Measurements from ENCODE around the gene OTOG. TPM values are rescaled to one million over a fixed set of nuclear protein-coding genes. Genes with fewer than 3 reads are reported as not detected.

Gene OTOG
- total and polyA plus RNA-seq, 2 of the 8 experiments (the other 6 are each of a cell fraction or from before 2014, with no cell fraction given) = 0.41 to 1.5 TPM

GRCh38 chr11:17526931-17527627, 20.0 kb upstream of the OTOG start:
- Histone ChIP-seq H4K20me1 (replicated peaks in 1 of 2; ENCODE audit: control insufficient read depth in 1 of 2, insufficient read depth in 2 of 2, low read length in 2 of 2) (peaks cover 0 to 2% of the 10 kb centered on the region in 2 experiments), H3K4me1 (replicated peaks in 1 of 4; ENCODE audit: control insufficient read depth in 3 of 4, insufficient read depth in 4 of 4, low read length in 3 of 4) (peaks cover 0 to 3% (median 0%) of the 10 kb centered on the region in 4 experiments; a peak in 3 of 7 replicates), H3K4me2 (ENCODE audit: insufficient read depth in 1 of 2, low read depth in 2 of 2, low read length in 2 of 2) (no peak overlapping the region), H4K91ac (replicated peaks; ENCODE audit: insufficient read length, low read length) (no peak overlapping the region), H4K8ac (ENCODE audit: extremely low read depth, insufficient read depth, low read length) (no peak overlapping the region), H3K18ac (ENCODE audit: extremely low read depth, low read length) (no peak overlapping the region), H3K79me1 (ENCODE audit: low read depth, low read length) (no peaks in the 10 kb centered on the region), H3K4ac (replicated peaks; ENCODE audit: insufficient read length, low read depth, low read length) (no peak overlapping the region), H3K27me3 (replicated peaks in 1 of 4; ENCODE audit: control insufficient read depth in 3 of 4, extremely low read depth in 1 of 4, insufficient read depth in 3 of 4, low read length in 3 of 4) (no peaks in the 10 kb centered on the region), H3K9ac (replicated peaks in 1 of 4; ENCODE audit: extremely low read depth in 1 of 4, low read depth in 3 of 4, low read length in 3 of 4) (no peak overlapping the region), H3K23me2 (ENCODE audit: low read depth, low read length) (no peaks in the 10 kb centered on the region), H3K27ac (ENCODE audit: low read depth, low read length) (no peak overlapping the region), H3K79me2 (ENCODE audit: control insufficient read depth in 1 of 2, insufficient read depth in 2 of 2, low read length in 2 of 2) (no peaks in the 10 kb centered on the region), H3K4me3 (ENCODE audit: extremely low read depth in 1 of 4, insufficient read depth in 2 of 4, low read depth in 3 of 4, low read length in 4 of 4) (no peak overlapping the region), H2BK120ac (replicated peaks; ENCODE audit: low read depth, low read length) (no peak overlapping the region), H3K36me3 (ENCODE audit: control insufficient read depth in 2 of 4, insufficient read depth in 4 of 4, low read length in 3 of 4) (no peaks in the 10 kb centered on the region), H3K14ac (ENCODE audit: insufficient read length) (no peak overlapping the region), H3K9me3 (ENCODE audit: insufficient read depth in 2 of 2, low read depth in 1 of 2, low read length in 1 of 2) (no peaks in the 10 kb centered on the region), H2BK5ac (ENCODE audit: low read depth, low read length) (no peak overlapping the region), H3K56ac (replicated peaks; ENCODE audit: insufficient read length, low read depth, low read length) (no peak overlapping the region), H4K5ac (ENCODE audit: insufficient read length, low read depth, low read length) (no peak overlapping the region), H3K23ac (ENCODE audit: insufficient read length) (no peak overlapping the region), H2BK20ac (ENCODE audit: low read length) (no peak overlapping the region), H2BK12ac (ENCODE audit: low read depth, low read length) (0 out of 2 replicates have a peak overlapping the region, but pooled peaks have one; percentile 17), H2AK5ac (ENCODE audit: low read depth, low read length) (no peak overlapping the region), H2AFZ (ENCODE audit: low read length) (no peak overlapping the region; the same call in 1 of the 2 replicates), H2BK15ac (ENCODE audit: low read length) (peak overlapping the region; percentile 72; the same call in 1 of the 2 replicates)
- ChIA-PET CTCF (ENCODE audit: partially characterized antibody) (interaction anchor here (0.8 to 44.8 kb wide), 29 partner anchors 11 to 306 kb away, joined by 3 to 1414 read pairs (median 8); partner anchors contain the start of genes ABCC8, KCNJ11 and OTOG), POLR2A (ENCODE audit: partially characterized antibody) (interaction anchor here (0.7 to 1.2 kb wide), 4 partner anchors 8 to 143 kb away, joined by 3 to 5 read pairs (median 3); no protein-coding TSS in a partner anchor)
- FAIRE-seq = no peak
- WGBS, 2 experiments (ENCODE audit: extremely low coverage in 1 of 2, insufficient coverage in 1 of 2, insufficient read length in 1 of 2, insufficient replicate concordance in 2 of 2, low coverage in 1 of 2, low lambda C conversion rate in 2 of 2, missing lambda C conversion rate in 1 of 2) = 90% methylated on average over 14 of the region's 20 CpGs; no CpG with 5 or more reads in 1 of the 2 experiments
- DNase-seq (ENCODE audit: low read depth in 1 of 2, low spot score in 2 of 2) = no peak
- TF ChIP-seq POLR2AphosphoS5 (IDR thresholded peaks at IDR 0.05; ENCODE audit: low read depth, low read length) (no peak), USF2 (IDR thresholded peaks at IDR 0.05; ENCODE audit: low read length) (no peak), RXRA (IDR thresholded peaks at IDR 0.05; ENCODE audit: insufficient read depth, low read depth, low read length) (no peak), TAF7 (optimal IDR thresholded peaks at IDR 0.05; ENCODE audit: borderline replicate concordance, low read depth, low read length) (no peak), KDM5A (IDR thresholded peaks at IDR 0.05; ENCODE audit: low read length) (no peak), ATF3 (IDR thresholded peaks at IDR 0.05; ENCODE audit: insufficient read depth, low read depth, low read length) (no peak)
